Endometrial microvascular endothelial cells (primary cell): ENCODE measurements around the gene NT5DC3. TPM values are rescaled to one million over a fixed set of nuclear protein-coding genes. Genes with fewer than 3 reads are reported as not detected.
"Not testable (repeated sequence)": the region's sequence is repeated elsewhere in the genome, so short reads cannot be mapped to it uniquely, and the experiment has no call there.

ENCODE experiments used
- in situ Hi-C: cut with HindIII; loops from 2 replicates; pipeline ENCODE4 v1.10.0; 2017; ENCODE audit warnings: low sequenced_read_pairs, low pct_unique_long_range_greater_than_20kb; ENCODE audit errors: inconsistent ontology term
- total RNA-seq: library from RNA; depleted of rRNA; stranded (reverse); fragments of >200 nt; gene quantifications from one replicate; pipeline ENCODE4 v1.2.3, GENCODE V29; 2015; ENCODE audit errors: inconsistent ontology term

NT5DC3 gene
- total RNA-seq, 1 donor from 2014 or later: 7.0 TPM

GRCh38 chr12:103836345-103836744, 4.7 kb downstream of the NT5DC3 start:
- in situ Hi-C loops: no loop called here

GRCh38 chr12:103835747-103836335, 5.2 kb downstream of the NT5DC3 start:
- in situ Hi-C loops: not testable (repeated sequence)

GRCh38 chr12:103834942-103835341, 6.1 kb downstream of the NT5DC3 start:
- in situ Hi-C loops: no loop called here

DNA sequence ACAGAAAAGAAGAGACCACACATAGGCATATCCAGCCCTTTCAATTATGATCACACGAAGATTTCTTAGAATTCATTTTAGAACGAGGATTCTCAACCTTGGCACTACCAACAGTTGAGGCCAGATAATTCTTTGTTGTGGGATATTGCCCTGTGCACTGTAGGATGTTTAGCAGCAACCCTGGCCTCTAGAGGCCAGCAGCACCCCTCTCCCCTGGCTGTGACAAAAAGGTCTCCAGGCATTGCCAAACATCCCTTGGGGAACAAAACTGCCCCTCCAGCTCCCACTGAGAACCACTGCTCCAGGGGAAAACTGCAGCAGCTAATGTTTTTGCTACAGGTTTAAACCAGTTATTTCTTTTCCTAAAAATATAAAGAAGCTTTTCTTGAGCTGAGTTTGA, 7.1 kb downstream of the NT5DC3 start:
- in situ Hi-C loops: no loop called here

DNA sequence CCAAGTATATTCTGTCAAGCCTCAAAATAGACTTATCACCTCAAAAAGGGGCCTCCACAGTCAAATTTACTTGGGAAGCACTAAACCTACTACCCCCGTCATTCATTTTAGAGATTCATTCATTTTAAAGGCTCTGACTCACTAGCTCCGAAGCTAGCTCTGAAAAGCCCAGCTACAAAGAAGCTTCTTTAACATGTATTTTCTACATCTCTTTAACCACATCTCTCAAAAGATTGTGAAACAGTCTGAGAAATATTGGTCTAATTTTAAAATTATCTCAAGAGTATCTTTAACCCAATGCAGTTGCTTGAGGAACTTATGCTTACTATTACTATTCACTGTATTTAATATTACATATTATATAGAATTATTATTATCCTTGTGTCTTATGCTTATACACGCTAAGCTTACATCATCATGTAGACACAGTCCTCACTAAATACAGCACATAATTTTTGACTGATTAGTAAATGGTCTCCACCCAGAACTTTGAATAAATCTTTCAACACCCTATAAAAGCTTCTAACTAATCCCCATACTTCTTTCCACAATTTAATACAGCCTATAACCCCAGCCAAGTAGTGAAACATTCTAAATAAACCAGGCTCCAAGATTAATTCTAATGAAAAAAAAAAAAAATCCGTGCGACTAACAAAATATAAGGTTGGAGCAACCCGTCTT, 7.8 kb downstream of the NT5DC3 start:
- in situ Hi-C loops: no loop called here

DNA sequence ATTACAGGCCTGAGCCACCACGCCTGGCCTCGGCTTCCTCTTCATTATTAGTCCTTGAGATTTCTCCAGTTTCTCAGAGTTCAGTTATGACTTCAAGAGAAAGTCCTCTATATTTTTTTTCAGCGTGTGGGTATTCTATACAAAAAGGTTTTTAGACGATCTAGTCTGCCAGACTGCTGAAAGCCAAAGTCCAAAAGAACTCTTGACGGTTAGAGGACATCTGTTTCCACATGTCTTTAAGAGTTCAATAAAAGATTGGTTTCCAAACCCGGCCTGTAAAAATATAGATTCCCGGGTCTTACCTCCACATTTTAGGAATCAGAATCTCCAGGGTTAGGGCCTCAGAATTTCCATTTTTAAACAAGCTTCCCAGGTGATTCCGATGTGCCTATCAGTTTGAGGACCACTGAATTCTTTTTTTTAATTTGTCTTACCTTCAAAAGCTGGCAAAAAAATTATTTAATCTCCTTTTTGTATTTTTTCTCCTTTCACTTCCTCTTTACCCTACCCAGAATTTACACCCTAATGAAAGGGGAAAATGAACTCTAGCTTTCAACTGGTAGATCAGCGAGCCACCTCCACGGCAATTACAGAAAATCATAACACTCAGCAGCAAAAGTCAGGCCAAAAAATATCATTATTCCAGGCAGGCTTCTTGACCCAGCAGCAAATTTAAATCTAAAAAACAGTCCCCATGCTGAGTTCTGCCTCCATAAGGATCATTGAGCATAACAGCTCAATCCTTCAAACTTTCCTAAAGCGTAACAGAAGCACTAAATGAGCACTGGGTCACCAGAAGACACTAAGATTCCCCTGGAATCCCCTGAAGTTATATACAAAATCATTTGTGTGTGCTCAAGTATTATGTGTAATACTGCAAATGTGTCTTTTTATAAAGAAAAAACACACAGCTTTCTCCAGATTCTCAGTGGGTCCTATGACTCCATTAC, 8.7 kb downstream of the NT5DC3 start:
- in situ Hi-C loops: no loop called here

- in situ Hi-C loops: no loop called here
These were observed 10.2 kb downstream of the NT5DC3 start for GRCh38 chr12:103830730-103831320.

- in situ Hi-C loops: no loop called here
These were observed 10.9 kb downstream of the NT5DC3 start for GRCh38 chr12:103830025-103830725.

DNA sequence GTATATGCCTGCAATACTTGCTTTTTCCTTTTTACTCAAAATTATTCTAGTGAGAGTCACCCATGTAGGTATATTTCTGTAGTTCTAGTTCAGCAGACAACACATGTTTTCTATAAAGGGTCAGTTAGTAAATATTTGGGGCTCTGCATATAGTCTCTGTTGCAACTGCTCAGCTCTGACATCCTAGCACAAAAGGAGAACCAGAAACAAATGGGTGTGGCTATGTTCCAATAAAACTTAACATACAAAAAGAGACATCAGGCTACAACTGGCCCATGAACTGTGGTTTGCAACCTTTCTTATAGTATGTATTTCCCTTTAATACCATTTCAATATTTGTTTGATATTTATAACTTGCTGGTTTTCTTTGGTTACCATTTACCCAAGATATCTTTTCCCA, 11.9 kb downstream of the NT5DC3 start:
- in situ Hi-C loops: no loop called here

- in situ Hi-C loops: no loop called here
These were observed 13.1 kb downstream of the NT5DC3 start for GRCh38 chr12:103827911-103828391.

- in situ Hi-C loops: no loop called here
These were observed 16.2 kb downstream of the NT5DC3 start for GRCh38 chr12:103824845-103825244.

DNA sequence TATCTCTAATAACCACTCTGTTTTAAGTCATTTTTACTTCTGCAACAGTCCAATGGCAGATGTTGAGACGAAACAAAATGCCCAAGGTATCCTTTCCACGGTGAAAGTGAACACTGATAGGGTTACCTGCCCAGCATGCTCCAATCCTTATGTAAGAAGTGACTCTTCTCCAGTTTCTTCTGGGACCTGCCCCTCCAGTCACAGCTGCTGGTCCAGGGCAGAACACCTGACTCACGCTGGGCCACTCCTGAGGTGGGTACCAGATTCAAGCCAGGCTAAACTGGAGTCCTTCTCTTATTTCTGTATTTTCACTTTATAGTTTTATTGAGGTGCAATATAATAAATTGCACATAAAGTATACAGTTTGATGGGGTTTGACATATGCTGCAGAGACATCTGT, 16.7 kb downstream of the NT5DC3 start:
- in situ Hi-C loops: no loop called here

DNA sequence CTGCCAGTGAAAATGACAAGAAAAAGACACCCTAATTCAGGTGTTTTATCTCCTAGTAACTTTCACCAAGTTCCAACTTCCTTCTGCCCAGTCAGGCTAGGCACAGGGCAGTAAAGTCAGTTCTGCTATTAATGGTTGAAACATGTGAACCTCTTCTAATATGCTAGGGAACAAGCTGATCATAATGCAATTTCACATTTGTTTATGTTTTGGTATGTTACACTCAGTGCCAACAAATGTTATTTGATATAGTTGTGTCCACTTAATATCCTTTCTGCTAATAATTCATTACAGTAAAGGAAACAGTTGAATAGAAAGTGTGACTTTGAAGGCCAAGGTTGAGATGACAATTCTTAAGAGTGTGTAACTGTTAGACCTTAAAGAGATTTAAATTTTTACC, 17.2 kb downstream of the NT5DC3 start:
- in situ Hi-C loops: no loop called here

GRCh38 chr12:103821773-103822172, 19.3 kb downstream of the NT5DC3 start:
- in situ Hi-C loops: no loop called here

- in situ Hi-C loops: no loop called here
These were observed 20.0 kb downstream of the NT5DC3 start for GRCh38 chr12:103820881-103821489.

GRCh38 chr12:103820361-103820760, 20.7 kb downstream of the NT5DC3 start:
- in situ Hi-C loops: no loop called here

- in situ Hi-C loops: no loop called here
These were observed 21.1 kb downstream of the NT5DC3 start for GRCh38 chr12:103819892-103820291.

DNA sequence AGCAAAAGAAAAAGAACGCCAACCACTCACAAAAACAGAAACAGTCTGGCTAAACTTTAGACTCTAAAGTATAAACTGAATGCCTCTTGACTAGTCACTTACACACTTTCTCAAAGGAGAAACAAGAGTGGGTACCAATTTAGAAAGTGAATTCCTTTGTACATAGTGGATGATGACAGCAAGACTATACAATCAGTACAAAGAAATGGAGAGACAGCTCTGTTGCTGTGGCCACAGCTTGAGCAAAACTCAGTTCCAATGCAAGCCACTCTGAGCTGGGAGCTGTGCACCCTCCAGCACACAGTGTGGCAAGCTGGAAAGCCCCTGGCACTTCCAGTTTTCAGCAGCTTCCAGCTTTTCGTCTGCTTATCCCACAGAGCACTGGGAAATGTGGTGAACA, 21.7 kb downstream of the NT5DC3 start:
- in situ Hi-C loops: no loop called here
